GM12873 (cell line): Measurements from ENCODE around the gene MCUB.

ENCODE experiments used
- TF ChIP-seq, protein P1 (sequence below): IDR thresholded peaks from 2 replicates; pipeline ENCODE4 v1.5.1; 2012; ENCODE audit warnings: low read depth, mild to moderate bottlenecking, moderate library complexity, low read length, control low read depth; ENCODE audit not compliant: insufficient read depth; ENCODE audit errors: missing control alignments

MCUB gene, protein sequence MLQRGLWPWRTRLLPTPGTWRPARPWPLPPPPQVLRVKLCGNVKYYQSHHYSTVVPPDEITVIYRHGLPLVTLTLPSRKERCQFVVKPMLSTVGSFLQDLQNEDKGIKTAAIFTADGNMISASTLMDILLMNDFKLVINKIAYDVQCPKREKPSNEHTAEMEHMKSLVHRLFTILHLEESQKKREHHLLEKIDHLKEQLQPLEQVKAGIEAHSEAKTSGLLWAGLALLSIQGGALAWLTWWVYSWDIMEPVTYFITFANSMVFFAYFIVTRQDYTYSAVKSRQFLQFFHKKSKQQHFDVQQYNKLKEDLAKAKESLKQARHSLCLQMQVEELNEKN

DNA sequence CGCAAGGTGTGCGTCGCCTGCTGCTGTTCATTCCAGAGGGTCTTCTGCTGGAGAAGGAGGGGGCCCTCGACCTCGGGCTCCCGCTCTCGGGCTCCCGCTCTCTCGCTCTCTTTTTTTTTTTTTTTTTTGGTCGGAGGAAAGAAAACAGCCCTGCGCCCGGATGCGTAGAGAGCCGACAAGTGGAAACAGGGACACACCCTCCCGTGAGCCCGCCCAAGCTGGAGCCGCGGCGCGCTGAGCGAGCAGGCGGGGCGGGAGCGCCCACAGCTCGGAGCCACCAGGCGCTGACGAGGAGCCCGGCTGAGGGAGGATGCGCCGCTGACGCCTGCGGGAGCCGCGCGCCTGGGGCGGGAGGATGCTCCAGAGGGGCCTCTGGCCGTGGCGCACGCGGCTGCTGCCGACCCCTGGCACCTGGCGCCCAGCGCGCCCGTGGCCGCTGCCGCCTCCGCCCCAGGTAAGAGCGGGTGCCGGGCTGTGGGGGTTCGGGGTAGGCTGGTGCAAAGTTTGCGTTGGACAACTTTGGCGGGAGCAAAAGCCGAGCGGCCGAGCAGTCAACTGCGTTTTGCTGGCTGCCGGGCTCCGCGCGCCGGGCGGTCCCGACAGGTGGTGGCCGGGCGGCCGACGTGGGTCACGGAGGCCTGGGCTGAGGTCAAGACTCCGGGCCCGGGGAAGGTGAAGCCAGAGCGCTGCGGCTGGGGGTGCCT lies at the start of gene MCUB:
Gene MCUB, plus strand, starts transcription at position 264 of the 704 bp plus-strand sequence. Its CDS starts 92 bp downstream, at position 356.
- TF ChIP-seq, protein P1, sequence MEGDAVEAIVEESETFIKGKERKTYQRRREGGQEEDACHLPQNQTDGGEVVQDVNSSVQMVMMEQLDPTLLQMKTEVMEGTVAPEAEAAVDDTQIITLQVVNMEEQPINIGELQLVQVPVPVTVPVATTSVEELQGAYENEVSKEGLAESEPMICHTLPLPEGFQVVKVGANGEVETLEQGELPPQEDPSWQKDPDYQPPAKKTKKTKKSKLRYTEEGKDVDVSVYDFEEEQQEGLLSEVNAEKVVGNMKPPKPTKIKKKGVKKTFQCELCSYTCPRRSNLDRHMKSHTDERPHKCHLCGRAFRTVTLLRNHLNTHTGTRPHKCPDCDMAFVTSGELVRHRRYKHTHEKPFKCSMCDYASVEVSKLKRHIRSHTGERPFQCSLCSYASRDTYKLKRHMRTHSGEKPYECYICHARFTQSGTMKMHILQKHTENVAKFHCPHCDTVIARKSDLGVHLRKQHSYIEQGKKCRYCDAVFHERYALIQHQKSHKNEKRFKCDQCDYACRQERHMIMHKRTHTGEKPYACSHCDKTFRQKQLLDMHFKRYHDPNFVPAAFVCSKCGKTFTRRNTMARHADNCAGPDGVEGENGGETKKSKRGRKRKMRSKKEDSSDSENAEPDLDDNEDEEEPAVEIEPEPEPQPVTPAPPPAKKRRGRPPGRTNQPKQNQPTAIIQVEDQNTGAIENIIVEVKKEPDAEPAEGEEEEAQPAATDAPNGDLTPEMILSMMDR = peak; percentile 11

DNA sequence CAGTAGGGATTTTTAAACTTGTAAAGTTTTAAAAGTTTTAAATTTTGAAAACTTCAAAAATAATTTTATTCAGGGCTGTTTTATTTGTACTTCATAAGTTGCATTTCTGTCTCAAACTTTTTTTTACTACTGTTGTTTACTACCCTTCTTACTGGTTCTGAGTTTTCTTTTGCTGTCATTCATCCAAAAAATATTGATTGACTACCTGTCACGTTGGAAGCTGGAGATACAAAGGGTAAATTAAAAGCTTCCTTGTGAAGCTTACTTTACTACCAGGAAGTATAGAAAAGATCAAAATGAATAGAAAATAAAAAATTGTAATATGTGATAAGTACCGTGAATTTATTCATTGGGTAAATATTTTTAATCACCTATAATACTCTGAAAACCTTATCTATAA lies 49.4 kb upstream of the MCUB start:
- TF ChIP-seq, protein P1 = no peak

DNA sequence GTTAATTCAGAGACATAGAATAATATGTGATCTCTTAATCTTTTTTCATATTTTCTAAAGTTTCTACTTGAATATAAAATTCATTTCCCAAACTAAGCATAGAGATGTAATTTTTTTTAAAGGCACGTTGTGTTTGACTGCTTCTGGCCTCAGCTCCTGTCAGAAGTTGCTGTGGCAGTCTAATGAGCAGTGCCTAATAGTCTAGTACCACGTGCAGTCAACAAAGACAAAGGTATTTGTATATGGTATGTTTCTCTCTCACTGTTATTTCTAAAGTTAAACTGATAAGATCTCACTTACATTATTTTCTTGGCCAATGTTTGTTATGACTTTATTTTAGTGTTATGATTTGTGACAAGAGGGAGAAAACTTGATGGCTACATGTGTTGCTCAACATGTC lies 48.6 kb upstream of the MCUB start:
- TF ChIP-seq, protein P1 = no peak

DNA sequence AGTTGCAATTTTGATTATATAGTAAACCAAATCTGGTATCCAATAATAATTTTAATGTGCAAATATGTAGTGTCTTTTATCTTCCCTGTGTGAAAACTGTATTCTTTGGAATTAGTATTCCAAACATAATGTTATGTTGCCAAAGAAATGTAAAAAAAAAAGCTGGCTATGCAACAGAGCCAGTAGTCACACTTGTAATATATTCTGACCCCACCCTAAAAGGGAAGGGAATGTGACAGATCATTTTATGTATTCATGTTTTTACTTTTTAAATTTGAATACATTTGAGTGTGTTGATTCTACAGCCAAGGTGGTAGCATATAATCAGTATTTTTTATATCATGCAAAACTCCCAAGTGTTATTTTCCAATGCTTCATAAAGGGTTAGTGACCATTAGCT lies 27.9 kb upstream of the MCUB start:
- TF ChIP-seq, protein P1 = no peak

DNA sequence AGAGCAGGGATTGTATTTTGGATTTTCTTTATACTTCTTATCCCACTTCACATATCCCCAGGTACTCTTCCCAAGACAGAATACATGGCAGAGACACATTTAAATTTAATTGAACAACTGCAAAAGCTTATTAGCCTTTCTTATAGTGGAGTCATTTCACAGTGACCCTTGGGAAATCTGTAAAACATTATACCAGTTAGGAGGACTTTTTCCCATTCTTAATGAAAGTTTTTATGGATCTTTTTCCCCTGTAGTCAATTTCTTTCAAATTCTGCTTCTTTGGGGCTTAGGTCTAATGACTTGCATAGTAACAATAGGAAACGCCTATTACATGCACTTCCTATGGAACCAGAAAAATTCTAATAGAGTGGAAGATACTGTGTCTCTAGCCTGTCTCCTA lies 14.6 kb upstream of the MCUB start:
- TF ChIP-seq, protein P1 = no peak

DNA sequence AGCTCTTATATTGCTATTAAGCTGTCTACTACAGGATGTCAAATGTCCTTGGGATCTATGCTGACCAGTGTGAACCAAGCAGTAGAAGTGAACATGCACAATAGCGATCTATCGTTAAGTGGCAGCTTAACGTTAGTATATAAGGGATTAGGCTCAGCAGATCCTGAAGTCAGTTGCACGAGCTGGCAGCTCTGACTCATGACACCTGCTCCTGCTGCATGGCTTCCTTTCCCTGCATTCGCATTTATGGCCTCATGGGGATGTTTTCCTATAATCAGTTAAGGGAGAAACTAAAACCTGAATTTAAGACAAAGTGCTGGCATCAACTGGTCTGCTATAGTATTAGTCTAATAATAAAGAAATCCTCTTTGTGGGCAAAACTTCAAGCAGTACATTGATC lies 12.7 kb upstream of the MCUB start:
- TF ChIP-seq, protein P1 = no peak

DNA sequence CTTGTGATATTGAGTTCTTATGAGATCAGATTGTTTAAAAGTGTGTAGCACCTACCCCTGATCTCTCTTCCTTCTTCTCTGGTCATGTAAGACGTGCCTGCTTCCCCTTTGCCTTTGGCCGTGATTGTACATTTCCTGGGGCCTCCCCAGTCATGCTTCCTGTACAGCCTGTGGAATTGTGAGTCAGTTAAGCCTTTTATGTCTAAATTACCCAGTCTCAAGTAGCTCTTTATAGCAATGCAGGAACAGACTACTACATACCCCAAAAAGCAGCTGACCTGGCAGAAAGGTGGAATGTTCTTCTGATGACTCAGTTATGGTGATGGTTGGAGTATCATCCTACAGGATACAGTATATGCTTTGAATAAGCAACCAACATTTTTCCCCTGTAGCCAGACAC lies 11.4 kb upstream of the MCUB start:
- TF ChIP-seq, protein P1 = no peak
